ENCODE measurements around the gene SPANXN2.

SPANXN2 gene

GRCh38 chrX:143694885-143695284, 25.7 kb downstream of the SPANXN2 start:
- no peak overlapping the region for H3K4me3 ChIP-seq (IDR thresholded peaks at IDR 0.05; ENCODE audit: insufficient read depth, low read depth, low read length)
- TF ChIP-seq CTCF (conservative IDR thresholded peaks at IDR 0.05; ENCODE audit: low read depth, low read length) = no peak
- H4K20me1 ChIP-seq (ENCODE audit: insufficient read depth) = no peaks in the 10 kb centered on the region
- H3K27ac ChIP-seq = no peak overlapping the region
- H3K4me2 ChIP-seq = no peak overlapping the region
- no peak overlapping the region for H3K9ac ChIP-seq
- H3K27me3 ChIP-seq (ENCODE audit: insufficient read depth, low read depth) = no peaks in the 10 kb centered on the region
- no peaks in the 10 kb centered on the region for H3K4me1 ChIP-seq (ENCODE audit: low read depth, poor library complexity, severe bottlenecking)
- no peak overlapping the region for H2AFZ ChIP-seq (ENCODE audit: low read depth)
- H3K36me3 ChIP-seq (ENCODE audit: insufficient read depth) = no peaks in the 10 kb centered on the region
- no peaks in the 10 kb centered on the region for H3K79me2 ChIP-seq (ENCODE audit: insufficient read depth, low read depth)

GRCh38 chrX:143683486-143683885, 37.1 kb downstream of the SPANXN2 start:
- Histone ChIP-seq H3K27me3 (ENCODE audit: insufficient read depth, low read depth) (no peaks in the 10 kb centered on the region), H3K4me1 (ENCODE audit: low read depth, poor library complexity, severe bottlenecking) (peaks cover 29% of the 10 kb centered on the region), H3K27ac (no peak overlapping the region), H3K9ac (no peak overlapping the region), H4K20me1 (ENCODE audit: insufficient read depth) (no peaks in the 10 kb centered on the region), H2AFZ (ENCODE audit: low read depth) (no peak overlapping the region), H3K4me2 (peak overlapping the region; percentile 37; the same call in 1 of the 2 replicates), H3K4me3 (IDR thresholded peaks at IDR 0.05; ENCODE audit: insufficient read depth, low read depth, low read length) (no peak overlapping the region), H3K79me2 (ENCODE audit: insufficient read depth, low read depth) (no peaks in the 10 kb centered on the region), H3K36me3 (ENCODE audit: insufficient read depth) (no peaks in the 10 kb centered on the region)
- no peak for TF ChIP-seq CTCF (conservative IDR thresholded peaks at IDR 0.05; ENCODE audit: low read depth, low read length)

- H3K36me3 ChIP-seq (ENCODE audit: insufficient read depth) = no peaks in the 10 kb centered on the region
- no peaks in the 10 kb centered on the region for H3K27me3 ChIP-seq (ENCODE audit: insufficient read depth, low read depth)
- H3K4me3 ChIP-seq (IDR thresholded peaks at IDR 0.05; ENCODE audit: insufficient read depth, low read depth, low read length) = no peak overlapping the region
- no peak overlapping the region for H3K4me2 ChIP-seq
- no peak overlapping the region for H3K9ac ChIP-seq
- TF ChIP-seq CTCF (conservative IDR thresholded peaks at IDR 0.05; ENCODE audit: low read depth, low read length) = no peak
- no peaks in the 10 kb centered on the region for H3K4me1 ChIP-seq (ENCODE audit: low read depth, poor library complexity, severe bottlenecking)
- H2AFZ ChIP-seq (ENCODE audit: low read depth) = no peak overlapping the region
- H3K79me2 ChIP-seq (ENCODE audit: insufficient read depth, low read depth) = no peaks in the 10 kb centered on the region
- H3K27ac ChIP-seq = no peak overlapping the region
- no peaks in the 10 kb centered on the region for H4K20me1 ChIP-seq (ENCODE audit: insufficient read depth)
These were observed 45.6 kb downstream of the SPANXN2 start for GRCh38 chrX:143674926-143675325.

GRCh38 chrX:143669395-143669794, 51.2 kb downstream of the SPANXN2 start:
- Histone ChIP-seq H3K79me2 (ENCODE audit: insufficient read depth, low read depth) (no peaks in the 10 kb centered on the region), H3K4me3 (IDR thresholded peaks at IDR 0.05; ENCODE audit: insufficient read depth, low read depth, low read length) (no peak overlapping the region), H3K4me2 (no peak overlapping the region), H2AFZ (ENCODE audit: low read depth) (no peak overlapping the region; the same call in 1 of the 2 replicates), H3K9ac (no peak overlapping the region), H3K27me3 (ENCODE audit: insufficient read depth, low read depth) (no peaks in the 10 kb centered on the region), H3K4me1 (ENCODE audit: low read depth, poor library complexity, severe bottlenecking) (peaks cover 8% of the 10 kb centered on the region), H4K20me1 (ENCODE audit: insufficient read depth) (no peaks in the 10 kb centered on the region), H3K27ac (no peak overlapping the region), H3K36me3 (ENCODE audit: insufficient read depth) (no peaks in the 10 kb centered on the region)
- peak; percentile 52 for TF ChIP-seq CTCF (conservative IDR thresholded peaks at IDR 0.05; ENCODE audit: low read depth, low read length)
